Mesodermal cell (in vitro differentiated cells): ENCODE measurements around the gene KIF26A.

Source experiments
- H3K27ac ChIP-seq: 2 replicates; pipeline ENCODE4 v1.7.0; 2013; ENCODE audit warnings: mild to moderate bottlenecking, low read depth, low read length, moderate library complexity; ENCODE audit not compliant: severe bottlenecking
- H3K36me3 ChIP-seq: 2 replicates; pipeline ENCODE4 v1.7.1; 2013; ENCODE audit warnings: mild to moderate bottlenecking, low read length, moderate library complexity; ENCODE audit not compliant: control insufficient read depth, insufficient read depth
- H3K4me1 ChIP-seq: one replicate; pipeline ENCODE4 v1.7.1; 2013; ENCODE audit warnings: mild to moderate bottlenecking, low read length; ENCODE audit not compliant: insufficient read depth, control insufficient read depth, poor library complexity, severe bottlenecking
- H3K4me3 ChIP-seq: 2 replicates; pipeline ENCODE4 v1.7.0; 2013; ENCODE audit warnings: low read length, control low read depth, mild to moderate bottlenecking; ENCODE audit not compliant: insufficient read depth, poor library complexity, severe bottlenecking; ENCODE audit errors: extremely low read depth
- H3K9me3 ChIP-seq: 2 replicates; pipeline ENCODE4 v1.7.1; 2013; ENCODE audit warnings: mild to moderate bottlenecking, low read length, moderate library complexity; ENCODE audit not compliant: control insufficient read depth
- WGBS, 2 experiments: methylation state at CpG; one replicate each; pipeline ENCODE4 v1.1.5; 2013; ENCODE audit warnings: missing lambda C conversion rate in 2 of 2; ENCODE audit not compliant: insufficient coverage in 2 of 2; 5-methylcytosine and 5-hydroxymethylcytosine counted together

KIF26A gene

DNA sequence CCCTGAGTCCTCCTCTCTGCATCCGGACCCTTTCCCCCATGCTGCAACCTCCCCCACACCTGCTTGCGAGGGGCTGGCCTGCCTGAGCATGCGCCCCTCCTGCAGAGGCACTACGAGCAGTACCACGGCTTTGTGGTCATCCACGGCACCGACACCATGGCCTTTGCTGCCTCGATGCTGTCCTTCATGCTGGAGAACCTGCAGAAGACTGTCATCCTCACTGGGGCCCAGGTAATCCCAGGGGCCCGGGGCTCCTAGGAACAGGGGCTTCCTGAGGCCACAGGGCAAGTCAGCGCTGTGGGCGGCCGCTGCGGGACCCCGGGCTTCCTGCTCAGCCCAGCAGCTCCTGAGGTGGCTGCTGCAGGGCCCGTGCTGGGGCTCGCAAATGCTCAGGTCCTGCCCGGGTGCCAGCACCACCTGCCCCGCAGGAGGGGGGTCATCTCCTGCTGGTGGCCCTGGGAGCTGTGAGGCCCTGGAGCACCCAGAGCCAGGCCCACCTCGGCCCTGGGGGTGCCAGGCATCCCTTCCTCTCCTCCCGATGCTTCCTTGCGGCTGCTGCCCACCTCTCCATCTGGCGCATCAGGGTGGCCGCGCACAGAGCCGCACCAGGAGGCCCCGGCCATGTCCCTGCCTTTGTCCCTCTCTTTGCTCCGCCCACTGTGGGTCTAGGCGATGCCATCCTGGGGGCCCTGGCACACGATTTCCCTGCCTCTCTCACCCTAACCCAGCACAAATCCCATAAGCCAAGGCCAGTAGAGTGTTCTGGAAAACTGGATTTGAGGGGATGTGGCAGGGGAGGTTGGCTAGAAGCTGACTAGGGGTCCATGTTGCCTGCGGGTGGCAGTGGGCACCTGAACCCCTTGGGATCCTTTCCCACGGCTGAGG, 42.7 kb upstream of the KIF26A start:
- no peaks in the 10 kb centered on the region for H3K36me3 ChIP-seq
- no peaks in the 10 kb centered on the region for H3K9me3 ChIP-seq
- H3K4me3 ChIP-seq, result no peak overlapping the region
- H3K27ac ChIP-seq, result no peak overlapping the region
- 92 to 93% methylated on average over 28 to 29 of the region's 31 CpGs for WGBS, 2 experiments
- no peaks in the 10 kb centered on the region for H3K4me1 ChIP-seq

DNA sequence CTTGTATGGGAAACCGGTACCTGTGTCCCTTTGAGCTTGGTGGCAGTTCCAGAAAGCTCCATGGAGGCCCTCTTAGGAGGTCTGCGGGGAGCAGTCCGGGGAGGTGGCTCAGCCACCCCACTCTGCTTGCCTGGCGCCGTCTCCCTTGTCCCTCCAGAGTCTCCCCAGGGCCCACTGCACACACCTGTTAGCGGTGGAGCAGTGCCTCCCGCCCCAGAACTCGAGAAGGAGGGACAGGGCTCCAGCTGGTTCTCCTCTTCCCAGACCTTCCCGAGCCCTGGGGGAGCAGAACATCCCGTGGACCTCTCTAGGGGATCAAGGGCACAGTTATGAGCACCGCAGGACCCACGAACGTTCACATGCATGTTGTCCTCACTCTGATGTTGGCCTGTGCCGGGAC, 42.1 kb upstream of the KIF26A start:
- WGBS, 2 experiments, result 88 to 90% methylated on average over 14 of the region's 14 CpGs
- H3K27ac ChIP-seq, result no peak overlapping the region
- no peaks in the 10 kb centered on the region for H3K36me3 ChIP-seq
- H3K4me3 ChIP-seq, result no peak overlapping the region
- H3K9me3 ChIP-seq, result no peaks in the 10 kb centered on the region
- H3K4me1 ChIP-seq, result no peaks in the 10 kb centered on the region

DNA sequence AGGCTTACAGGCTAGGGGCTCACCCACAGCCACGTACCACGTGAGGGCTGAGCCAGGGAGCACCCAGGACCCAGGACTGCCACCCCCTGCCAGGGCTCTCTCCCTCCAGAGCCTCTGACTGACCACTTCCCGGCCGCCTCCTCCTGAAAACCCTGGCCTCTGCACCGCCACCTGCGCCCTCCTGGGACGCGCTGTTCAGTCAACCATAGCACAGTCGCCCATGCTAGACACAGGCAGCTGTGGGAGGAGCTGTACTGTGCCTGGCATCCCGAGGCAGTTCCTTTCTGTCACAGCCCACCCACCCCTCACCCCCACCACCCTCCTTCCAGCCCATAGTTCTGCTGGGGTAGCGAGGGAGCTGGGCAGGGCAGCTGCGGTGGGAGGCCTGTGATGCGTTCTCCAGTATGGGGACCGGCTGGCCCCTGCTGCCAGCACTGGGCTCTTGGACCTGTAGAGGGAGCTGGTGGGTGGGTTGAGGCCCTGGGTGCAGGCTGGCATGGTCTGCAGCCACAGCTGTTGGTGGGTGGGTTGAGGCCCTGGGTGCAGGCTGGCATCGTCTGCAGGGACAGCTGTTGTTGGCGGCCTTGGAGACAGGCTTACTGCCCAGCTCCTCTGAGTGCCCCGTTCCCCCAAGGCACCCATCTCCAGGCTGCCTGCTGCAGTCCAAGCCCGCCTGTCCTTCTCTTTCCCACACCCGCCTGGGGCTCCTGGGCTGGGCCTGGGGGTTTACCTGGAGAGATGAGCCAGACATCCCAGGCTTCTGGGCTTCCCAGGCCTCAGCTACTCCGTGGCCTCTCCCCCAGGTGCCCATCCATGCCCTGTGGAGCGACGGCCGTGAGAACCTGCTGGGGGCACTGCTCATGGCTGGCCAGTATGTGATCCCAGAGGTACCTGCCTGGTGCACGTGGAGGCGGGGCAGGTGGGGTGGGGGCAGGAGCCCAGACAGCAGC, 41.4 kb upstream of the KIF26A start:
- Histone ChIP-seq H3K9me3 (no peaks in the 10 kb centered on the region), H3K36me3 (no peaks in the 10 kb centered on the region), H3K4me3 (no peak overlapping the region), H3K27ac (no peak overlapping the region), H3K4me1 (no peaks in the 10 kb centered on the region)
- WGBS, 2 experiments, result 78 to 87% methylated on average over 13 to 20 of the region's 25 CpGs

DNA sequence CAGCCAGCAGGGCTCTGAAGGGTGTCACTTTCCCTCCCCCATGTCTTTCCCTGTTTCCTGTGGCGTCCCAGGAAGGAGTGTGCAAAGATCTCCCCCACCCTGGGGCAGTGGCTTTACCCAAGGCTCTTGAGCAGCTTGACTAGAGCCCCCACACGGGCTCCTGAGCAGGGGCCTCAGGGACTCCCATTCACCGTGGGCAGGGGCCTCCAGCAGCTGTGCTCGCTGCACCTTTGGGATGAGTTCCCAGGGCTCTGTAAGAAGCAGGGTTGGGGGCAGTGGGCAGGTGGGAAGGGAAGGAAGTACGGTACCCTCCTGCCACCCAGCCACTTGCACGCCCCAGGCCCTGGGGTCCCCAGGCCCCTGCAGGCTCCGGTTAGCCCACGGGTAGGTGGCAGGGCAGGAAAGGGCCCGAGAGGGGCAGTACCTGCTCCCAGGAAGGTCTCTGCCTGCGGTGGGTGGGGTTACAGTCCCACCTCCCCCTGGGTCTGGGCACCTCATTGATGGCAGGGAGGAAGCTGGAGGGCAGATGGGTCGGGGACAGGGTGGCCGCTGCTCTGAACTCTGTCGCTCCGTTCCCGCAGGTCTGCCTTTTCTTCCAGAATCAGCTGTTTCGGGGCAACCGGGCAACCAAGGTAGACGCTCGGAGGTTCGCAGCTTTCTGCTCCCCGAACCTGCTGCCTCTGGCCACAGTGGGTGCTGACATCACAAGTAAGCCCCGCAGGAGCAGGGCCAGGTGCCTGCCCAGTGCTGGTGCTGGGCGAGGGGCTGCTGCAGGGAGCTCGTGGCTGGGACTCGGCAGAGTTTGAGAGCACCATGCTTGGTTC, 39.9 kb upstream of the KIF26A start:
- Histone ChIP-seq H3K4me1 (no peaks in the 10 kb centered on the region), H3K27ac (no peak overlapping the region), H3K4me3 (no peak overlapping the region), H3K9me3 (no peaks in the 10 kb centered on the region), H3K36me3 (no peaks in the 10 kb centered on the region)
- WGBS, 2 experiments, result 92 to 93% methylated on average over 20 to 24 of the region's 25 CpGs

DNA sequence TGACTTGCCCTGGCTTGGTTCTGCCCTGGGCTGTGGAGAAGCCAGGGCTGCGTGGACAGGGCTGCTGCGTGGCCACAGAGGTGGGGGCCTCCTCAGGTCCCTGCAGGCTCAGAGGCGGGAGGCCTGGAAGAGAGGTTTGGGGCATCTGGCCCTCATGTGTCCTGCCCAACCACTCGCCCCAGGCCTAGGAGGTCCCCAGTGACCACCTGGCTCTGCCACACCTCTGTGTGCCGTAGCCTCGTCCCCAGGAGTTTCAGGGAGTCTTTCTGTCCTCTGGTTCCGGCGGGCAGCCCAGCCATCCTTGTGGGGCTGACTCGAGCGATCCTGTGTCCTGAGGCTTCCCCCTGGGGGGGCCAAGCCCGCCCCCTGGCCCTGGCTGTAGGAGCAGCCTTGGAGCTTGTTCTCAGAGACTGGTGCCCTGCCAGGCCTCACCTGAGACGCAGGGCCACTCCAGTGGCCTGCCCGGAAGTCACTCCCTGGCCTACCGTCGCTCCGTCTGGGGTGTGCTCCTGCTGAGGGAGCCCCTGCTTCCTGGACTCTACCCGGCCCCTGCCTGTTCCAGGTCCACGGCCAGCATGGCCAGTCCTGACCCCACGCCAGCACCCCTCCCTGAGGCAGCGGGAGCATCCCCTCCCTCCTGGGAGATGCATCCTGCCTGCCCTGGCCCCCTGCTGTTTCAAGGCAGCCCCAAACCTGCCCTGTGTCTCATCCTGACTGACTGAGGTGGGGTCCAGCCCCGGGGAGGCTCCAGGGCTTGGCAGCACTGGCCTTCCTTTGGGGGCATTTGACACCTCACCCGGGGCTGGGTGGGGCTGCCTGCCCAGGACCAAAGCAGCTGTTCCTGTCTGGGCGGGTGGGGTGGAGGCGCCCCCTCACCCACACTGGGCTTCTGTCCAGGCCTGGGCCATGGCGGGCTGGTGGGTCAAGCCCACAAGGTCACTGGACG, 39.0 kb upstream of the KIF26A start:
- no peaks in the 10 kb centered on the region for H3K36me3 ChIP-seq
- no peaks in the 10 kb centered on the region for H3K9me3 ChIP-seq
- WGBS, 2 experiments, result 91 to 92% methylated on average over 19 to 23 of the region's 26 CpGs
- no peaks in the 10 kb centered on the region for H3K4me1 ChIP-seq
- H3K27ac ChIP-seq, result no peak overlapping the region
- H3K4me3 ChIP-seq, result no peak overlapping the region

DNA sequence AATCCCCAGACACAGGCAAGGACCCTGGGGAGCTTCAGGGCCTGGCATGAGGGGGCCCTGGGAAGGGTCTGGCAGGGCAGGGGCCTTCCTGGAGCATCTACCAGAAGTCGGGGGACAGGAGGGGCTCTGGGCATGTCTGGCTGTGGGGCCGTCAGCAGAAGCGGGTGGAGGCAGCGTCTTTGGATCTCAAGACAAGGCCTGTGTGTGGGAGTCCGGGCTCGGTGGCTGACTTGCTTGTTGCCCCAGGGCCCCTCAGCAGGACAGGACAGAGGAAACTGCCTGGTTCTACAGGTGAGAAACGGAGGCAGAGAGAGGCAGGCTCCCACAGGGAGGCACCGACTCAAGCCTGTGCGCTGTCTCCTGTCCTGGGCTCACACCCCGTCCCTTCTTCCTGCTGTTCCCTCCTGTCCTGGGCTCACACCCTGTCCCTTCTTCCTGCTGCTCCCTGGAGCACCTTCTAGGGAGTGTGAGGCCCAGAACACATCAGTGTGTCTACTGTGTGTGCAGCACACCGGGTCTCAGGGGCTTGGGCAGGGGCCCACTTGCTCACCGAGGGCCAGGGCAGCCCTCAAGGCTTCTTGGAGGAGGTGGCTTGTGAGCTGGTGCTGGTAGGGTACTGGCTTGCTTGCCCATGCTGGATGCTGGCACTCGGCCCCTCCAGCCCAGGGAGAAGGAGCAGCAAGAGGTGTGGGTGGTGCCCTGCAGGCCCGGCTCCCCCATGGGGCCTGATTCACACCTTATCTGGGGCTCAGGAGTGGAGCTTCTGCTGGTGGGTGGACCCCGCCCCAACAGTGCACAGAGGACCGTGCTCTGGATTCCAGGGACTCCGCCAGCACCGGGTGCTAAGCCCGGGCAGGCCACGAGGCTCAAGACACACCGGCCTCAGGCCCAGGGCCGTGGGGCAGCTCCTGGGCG, 38.0 kb upstream of the KIF26A start:
- no peaks in the 10 kb centered on the region for H3K36me3 ChIP-seq
- 91 to 92% methylated on average over 20 to 23 of the region's 23 CpGs for WGBS, 2 experiments
- H3K4me3 ChIP-seq, result no peak overlapping the region
- H3K9me3 ChIP-seq, result no peaks in the 10 kb centered on the region
- no peaks in the 10 kb centered on the region for H3K4me1 ChIP-seq
- no peak overlapping the region for H3K27ac ChIP-seq

DNA sequence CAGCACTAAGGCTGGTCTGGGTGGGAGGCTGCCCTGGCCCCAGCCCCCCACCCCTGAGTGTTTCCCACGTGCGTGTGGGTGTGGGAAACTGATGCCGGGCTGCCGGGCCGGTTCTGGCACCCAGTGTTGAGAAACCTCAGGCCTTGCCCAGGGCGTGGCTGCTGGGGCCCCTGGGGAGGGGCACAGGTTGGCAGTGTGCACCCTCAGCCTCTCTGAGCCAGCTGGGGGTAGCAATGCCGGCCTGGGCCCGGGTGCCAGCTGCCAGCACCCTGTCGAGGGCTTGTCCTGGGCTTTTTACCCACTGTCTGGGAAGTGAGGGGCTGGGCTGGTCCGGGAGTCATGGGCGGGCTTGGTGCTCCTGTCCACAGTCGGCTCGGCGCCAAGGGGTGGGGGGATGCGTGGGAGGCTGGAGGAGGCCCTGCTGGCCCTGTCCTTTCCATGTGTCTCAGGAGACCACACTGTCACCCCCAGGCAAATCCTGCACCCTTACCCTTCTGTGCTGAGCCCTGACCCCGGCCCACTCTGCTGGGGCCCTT, 37.2 kb upstream of the KIF26A start:
- Histone ChIP-seq H3K4me1 (no peaks in the 10 kb centered on the region), H3K9me3 (no peaks in the 10 kb centered on the region), H3K27ac (no peak overlapping the region), H3K36me3 (no peaks in the 10 kb centered on the region), H3K4me3 (no peak overlapping the region)
- WGBS, 2 experiments, result 84 to 86% methylated on average over 10 to 14 of the region's 16 CpGs

DNA sequence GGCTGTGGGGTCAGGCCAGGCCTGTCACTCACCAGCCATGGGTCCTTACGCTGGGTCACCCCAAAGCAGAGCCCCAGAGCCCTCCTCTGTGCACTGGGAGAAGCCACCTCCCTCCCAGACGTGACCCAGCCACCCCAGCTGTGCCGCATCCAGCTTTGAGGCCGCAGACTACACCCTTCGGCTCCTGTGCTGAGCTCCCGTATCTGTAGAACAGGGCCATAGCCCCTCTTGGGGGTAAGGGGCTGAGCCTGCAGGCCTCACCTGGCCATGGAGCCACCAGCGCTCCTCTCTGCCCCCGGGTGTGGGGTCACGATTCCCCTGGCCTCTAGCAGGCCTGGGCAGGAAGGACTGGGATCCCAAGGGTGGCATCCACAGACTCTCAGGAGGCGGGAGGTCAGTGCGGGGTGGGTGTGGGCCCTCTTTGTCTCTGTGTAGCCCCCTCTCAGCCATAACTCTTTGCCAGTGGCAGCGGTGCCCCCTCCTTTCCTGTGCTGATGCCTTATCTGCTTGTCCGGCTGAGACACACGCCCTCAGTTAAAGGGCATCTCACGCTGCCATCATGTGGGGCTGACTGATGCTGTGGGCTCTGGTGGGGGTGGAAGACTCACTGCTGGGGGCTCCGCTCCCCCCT, 36.6 kb upstream of the KIF26A start:
- H3K36me3 ChIP-seq, result no peaks in the 10 kb centered on the region
- WGBS, 2 experiments, result 92 to 97% methylated on average over 11 to 12 of the region's 16 CpGs

More for the DNA sequence above, 36.6 kb upstream of the KIF26A start:
- Histone ChIP-seq H3K4me3 (no peak overlapping the region), H3K9me3 (no peaks in the 10 kb centered on the region), H3K27ac (no peak overlapping the region), H3K4me1 (no peaks in the 10 kb centered on the region)
